Fibroblast of lung (primary cell): ENCODE data around the gene LCLAT1.

Experiments used
- EZH2 ChIP-seq: IDR thresholded peaks from 2 replicates; pipeline ENCODE4 v1.5.1; 2012; ENCODE audit warnings: low read length, control low read depth, mild to moderate bottlenecking; ENCODE audit errors: missing control alignments
- TF ChIP-seq, protein P1 (sequence below), 2 donors: IDR thresholded peaks in 1 of 2; conservative IDR thresholded peaks in 1 of 2; 1 replicate in 1 of 2; 2 replicates in 1 of 2; pipeline ENCODE4 v1.5.1; 2011 to 2012; ENCODE audit warnings: low read length in 2 of 2, control low read depth in 1 of 2, inconsistent platforms in 1 of 2, low read depth in 1 of 2, mild to moderate bottlenecking in 1 of 2

DNA sequence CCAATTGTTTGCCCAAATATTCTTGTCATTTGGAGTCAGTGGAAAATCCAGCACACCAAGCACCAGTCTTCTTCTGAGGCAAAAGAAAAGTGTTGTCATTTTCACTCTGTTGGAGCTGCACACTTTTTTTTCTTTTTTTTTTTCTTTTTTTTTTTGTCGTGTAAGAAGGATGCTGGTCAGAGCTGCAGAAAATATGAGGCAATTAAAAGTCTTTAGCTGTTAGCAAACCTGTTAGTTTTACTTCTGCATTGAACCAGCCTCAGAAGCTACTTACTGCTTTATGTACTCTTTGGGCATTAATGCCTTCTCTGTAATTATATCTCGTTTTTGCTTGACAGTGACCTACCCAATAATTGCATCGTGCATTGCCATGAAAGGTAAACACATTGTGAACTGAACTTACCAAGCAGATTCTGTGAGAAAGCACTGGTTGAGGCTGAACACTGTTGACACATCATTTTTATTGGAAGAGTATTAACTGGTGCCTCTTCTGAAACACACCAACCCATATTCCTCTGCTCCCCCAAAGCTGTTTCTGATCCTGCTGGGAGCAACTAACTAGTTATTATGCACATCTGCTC is 194.8 kb downstream of the LCLAT1 start:
- TF ChIP-seq, protein P1, sequence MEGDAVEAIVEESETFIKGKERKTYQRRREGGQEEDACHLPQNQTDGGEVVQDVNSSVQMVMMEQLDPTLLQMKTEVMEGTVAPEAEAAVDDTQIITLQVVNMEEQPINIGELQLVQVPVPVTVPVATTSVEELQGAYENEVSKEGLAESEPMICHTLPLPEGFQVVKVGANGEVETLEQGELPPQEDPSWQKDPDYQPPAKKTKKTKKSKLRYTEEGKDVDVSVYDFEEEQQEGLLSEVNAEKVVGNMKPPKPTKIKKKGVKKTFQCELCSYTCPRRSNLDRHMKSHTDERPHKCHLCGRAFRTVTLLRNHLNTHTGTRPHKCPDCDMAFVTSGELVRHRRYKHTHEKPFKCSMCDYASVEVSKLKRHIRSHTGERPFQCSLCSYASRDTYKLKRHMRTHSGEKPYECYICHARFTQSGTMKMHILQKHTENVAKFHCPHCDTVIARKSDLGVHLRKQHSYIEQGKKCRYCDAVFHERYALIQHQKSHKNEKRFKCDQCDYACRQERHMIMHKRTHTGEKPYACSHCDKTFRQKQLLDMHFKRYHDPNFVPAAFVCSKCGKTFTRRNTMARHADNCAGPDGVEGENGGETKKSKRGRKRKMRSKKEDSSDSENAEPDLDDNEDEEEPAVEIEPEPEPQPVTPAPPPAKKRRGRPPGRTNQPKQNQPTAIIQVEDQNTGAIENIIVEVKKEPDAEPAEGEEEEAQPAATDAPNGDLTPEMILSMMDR (conservative IDR thresholded peaks at IDR 0.05 in 1 of 2, IDR thresholded peaks at IDR 0.05 in 1 of 2; ENCODE audit: low read depth in 1 of 2, low read length in 2 of 2) = no peak
- TF ChIP-seq EZH2 = no peak
